Kidney epithelial cell (primary cell): Measurements from ENCODE around the gene DGKK. TPM values are rescaled to one million over a fixed set of nuclear protein-coding genes. Genes with fewer than 3 reads are reported as not detected.

Source experiments
- DNase-seq: peaks from one replicate; pipeline ENCODE4 v3.0.0-alpha.2; 2010; ENCODE audit warnings: low read depth
- H3K27me3 ChIP-seq: 2 replicates; pipeline ENCODE4 v1.6.0; 2011; ENCODE audit warnings: low read length; ENCODE audit not compliant: control insufficient read depth, insufficient read depth
- H3K36me3 ChIP-seq: 2 replicates; pipeline ENCODE4 v1.5.1; 2011; ENCODE audit warnings: low read length; ENCODE audit not compliant: control insufficient read depth, insufficient read depth
- H3K4me3 ChIP-seq: 2 replicates; pipeline ENCODE4 v1.5.1; 2011; ENCODE audit warnings: low read depth, mild to moderate bottlenecking, control low read depth, low read length
- CTCF ChIP-seq: IDR thresholded peaks from 2 replicates; pipeline ENCODE4 v1.5.1; 2011; ENCODE audit warnings: mild to moderate bottlenecking, moderate library complexity, low read length, control low read depth, inconsistent platforms; ENCODE audit not compliant: insufficient read depth, poor library complexity, severe bottlenecking
- total RNA-seq: library from RNA; depleted of rRNA; stranded (reverse); fragments of >200 nt; gene quantifications from 2 replicates; pipeline ENCODE4 v1.2.3, GENCODE V29; 2015

Gene DGKK, protein sequence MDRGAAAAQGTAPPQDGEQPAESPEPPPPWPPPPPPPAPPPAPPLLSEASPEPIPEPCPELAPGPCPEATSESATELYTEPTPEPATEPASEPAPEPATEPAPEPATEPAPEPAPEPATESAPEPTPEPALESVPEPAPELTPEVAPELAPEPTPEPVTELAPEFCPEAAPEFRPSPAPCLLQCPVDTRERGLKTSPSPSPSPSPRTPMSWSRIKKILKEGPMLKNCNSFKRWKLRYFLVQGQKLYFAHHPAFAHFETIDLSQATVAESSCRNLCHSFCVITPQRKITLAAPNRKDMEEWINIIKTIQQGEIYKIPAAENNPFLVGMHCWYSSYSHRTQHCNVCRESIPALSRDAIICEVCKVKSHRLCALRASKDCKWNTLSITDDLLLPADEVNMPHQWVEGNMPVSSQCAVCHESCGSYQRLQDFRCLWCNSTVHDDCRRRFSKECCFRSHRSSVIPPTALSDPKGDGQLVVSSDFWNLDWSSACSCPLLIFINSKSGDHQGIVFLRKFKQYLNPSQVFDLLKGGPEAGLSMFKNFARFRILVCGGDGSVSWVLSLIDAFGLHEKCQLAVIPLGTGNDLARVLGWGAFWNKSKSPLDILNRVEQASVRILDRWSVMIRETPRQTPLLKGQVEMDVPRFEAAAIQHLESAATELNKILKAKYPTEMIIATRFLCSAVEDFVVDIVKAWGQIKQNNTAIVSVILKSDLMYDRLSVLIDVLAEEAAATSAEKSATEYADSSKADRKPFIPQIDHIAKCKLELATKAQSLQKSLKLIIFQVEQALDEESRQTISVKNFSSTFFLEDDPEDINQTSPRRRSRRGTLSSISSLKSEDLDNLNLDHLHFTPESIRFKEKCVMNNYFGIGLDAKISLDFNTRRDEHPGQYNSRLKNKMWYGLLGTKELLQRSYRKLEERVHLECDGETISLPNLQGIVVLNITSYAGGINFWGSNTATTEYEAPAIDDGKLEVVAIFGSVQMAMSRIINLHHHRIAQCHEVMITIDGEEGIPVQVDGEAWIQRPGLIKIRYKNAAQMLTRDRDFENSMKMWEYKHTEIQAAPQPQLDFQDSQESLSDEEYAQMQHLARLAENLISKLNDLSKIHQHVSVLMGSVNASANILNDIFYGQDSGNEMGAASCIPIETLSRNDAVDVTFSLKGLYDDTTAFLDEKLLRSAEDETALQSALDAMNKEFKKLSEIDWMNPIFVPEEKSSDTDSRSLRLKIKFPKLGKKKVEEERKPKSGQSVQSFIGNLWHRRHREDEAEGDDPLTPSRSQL
- 0.13 TPM in 1 of 2 replicates, not detected in the other for total RNA-seq

DNA sequence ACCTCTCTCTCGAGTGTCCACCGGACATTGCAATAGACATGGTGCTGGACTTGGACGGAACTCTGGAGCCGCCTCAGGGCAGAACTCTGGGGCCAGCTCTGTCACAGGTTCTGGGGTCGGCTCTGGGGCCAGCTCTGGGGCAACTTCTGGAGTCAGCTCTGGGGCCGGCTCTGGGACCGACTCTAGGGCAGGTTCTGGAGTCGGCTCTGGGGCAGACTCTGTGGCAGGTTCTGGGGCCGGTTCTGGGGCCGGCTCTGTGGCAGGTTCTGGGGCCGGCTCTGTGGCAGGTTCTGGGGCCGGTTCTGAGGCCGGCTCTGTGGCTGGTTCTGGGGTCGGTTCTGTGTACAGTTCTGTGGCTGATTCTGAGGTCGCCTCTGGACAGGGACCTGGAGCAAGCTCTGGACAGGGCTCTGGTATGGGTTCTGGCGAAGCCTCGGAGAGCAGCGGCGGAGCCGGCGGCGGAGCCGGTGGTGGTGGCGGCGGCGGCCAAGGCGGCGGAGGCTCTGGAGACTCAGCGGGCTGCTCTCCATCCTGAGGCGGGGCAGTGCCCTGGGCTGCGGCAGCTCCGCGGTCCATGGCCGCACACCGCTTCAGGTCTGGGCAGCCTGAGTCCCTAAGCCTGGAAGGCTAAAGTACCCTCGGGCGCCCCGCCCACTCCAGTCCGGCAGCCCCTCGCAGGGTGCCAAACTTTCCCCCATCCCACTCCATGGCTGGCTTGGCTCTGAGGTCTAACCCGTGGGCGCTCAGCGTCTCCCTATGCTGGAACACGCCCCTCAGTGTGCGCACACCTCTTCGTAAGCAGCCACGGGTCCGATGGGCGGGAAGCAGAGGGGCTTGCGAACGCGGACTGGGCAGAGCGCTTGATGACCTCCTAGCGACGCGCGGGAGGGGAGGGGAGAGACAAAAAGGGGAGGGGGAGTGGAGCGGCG, at the start of gene DGKK:
Gene DGKK (minus strand): TSS at position 723 of the 929 bp plus-strand sequence. CDS start 147 bp downstream, at position 576.
- no peak within 1 kb of the TSS for H3K4me3 ChIP-seq
- H3K27me3 ChIP-seq, result peaks cover 46% of the 10 kb centered on the region
- no peak for DNase-seq

DNA sequence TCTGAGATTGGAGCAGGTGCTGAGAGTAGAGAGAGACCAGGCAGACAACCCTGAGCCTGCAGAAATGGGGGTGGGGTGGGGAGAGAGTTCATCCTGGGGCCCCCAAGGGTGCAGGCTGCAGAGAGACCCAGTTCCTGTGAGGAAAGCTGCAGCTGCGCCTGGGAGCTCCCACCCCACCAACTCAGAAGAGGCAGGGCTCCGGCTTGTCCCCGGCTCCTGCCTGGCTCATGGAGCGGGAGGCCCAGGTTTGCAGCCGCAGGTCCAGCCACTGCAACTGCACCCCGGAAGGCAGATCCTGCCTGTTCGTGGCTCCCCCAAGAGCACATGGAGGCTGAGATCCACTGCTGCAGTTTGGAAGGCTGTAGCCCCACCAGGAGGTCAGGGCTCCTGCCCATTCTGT, 44.2 kb upstream of the DGKK start:
- H3K36me3 ChIP-seq, result no peaks in the 10 kb centered on the region
- H3K27me3 ChIP-seq, result no peaks in the 10 kb centered on the region
- no peak overlapping the region for H3K4me3 ChIP-seq
- DNase-seq, result no peak
- TF ChIP-seq CTCF, result no peak

More for the DNA sequence above, at the start of gene DGKK:
- TF ChIP-seq CTCF, result no peak
- no peaks in the 10 kb centered on the region for H3K36me3 ChIP-seq

- Histone ChIP-seq H3K36me3 (no peaks in the 10 kb centered on the region), H3K27me3 (no peaks in the 10 kb centered on the region), H3K4me3 (no peak overlapping the region)
- no peak for DNase-seq
- TF ChIP-seq CTCF, result no peak
These were observed 26.5 kb upstream of the DGKK start for GRCh38 chrX:50497114-50497513.

DNA sequence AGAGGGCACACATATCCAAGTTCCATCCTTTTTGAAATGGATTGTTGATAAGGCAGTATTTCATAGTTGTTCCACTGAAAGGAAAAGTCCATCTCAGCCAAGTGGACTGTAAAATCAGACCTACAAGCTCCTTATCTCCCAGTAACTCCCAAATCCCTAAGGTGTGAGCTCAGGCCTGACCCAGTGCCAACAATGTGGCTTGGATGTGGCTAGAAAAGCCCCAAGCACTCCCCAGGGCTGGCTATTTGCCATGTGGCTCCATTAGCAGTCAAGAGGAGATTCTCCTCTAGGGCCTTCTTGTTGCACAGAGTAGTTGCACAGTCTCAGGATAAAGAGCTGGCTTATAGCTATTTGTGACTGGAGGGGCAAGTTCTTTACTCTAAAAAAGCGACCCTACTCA, 25.0 kb upstream of the DGKK start:
- H3K27me3 ChIP-seq, result no peaks in the 10 kb centered on the region
- no peak for TF ChIP-seq CTCF
- DNase-seq, result no peak

GRCh38 chrX:50492720-50493119, 22.1 kb upstream of the DGKK start:
- H3K27me3 ChIP-seq, result no peaks in the 10 kb centered on the region

More for the DNA sequence above, 25.0 kb upstream of the DGKK start:
- Histone ChIP-seq H3K36me3 (no peaks in the 10 kb centered on the region), H3K4me3 (no peak overlapping the region)

More at GRCh38 chrX:50492720-50493119, 22.1 kb upstream of the DGKK start:
- TF ChIP-seq CTCF, result no peak
- DNase-seq, result no peak
- Histone ChIP-seq H3K36me3 (no peaks in the 10 kb centered on the region), H3K4me3 (no peak overlapping the region)
